Peyer's patch (tissue), 4 donors: ENCODE results near the gene B4GALT3. TPM values are rescaled to one million over a fixed set of nuclear protein-coding genes. Genes with fewer than 3 reads are reported as not detected.

ENCODE experiments used
- DNase-seq, 3 donors: peaks; one replicate each; pipeline ENCODE4 v3.0.0-alpha.2; 2017 to 2019
- H3K27ac ChIP-seq, 4 donors: fragments of 200-600 bp; sonication (generic); one replicate each; pipeline ENCODE4 v1.5.1; 2016 to 2019
- H3K27me3 ChIP-seq, 2 donors: fragments of 200-600 bp; sonication (generic); one replicate each; pipeline ENCODE4 v1.5.1; 2019
- H3K36me3 ChIP-seq, 3 donors: fragments of 200-600 bp; sonication (generic); one replicate each; pipeline ENCODE4 v1.5.1; 2016 to 2019
- H3K4me1 ChIP-seq, 4 donors: fragments of 200-600 bp; sonication (generic); one replicate each; pipeline ENCODE4 v1.5.1; 2016 to 2019
- H3K4me3 ChIP-seq, 4 donors: fragments of 200-600 bp; sonication (generic); 1 replicate in 3 of 4; 2 replicates in 1 of 4; pipeline ENCODE4 v1.5.1; 2016 to 2019; ENCODE audit warnings: mild to moderate bottlenecking in 1 of 4
- H3K9me3 ChIP-seq, 4 donors: fragments of 200-600 bp; sonication (generic); one replicate each; pipeline ENCODE4 v1.5.1; 2016 to 2019; ENCODE audit warnings: mild to moderate bottlenecking in 1 of 4
- POLR2A ChIP-seq, 2 donors: fragments of 450-650 bp; IDR thresholded peaks; one replicate each; pipeline ENCODE4 v1.5.1; 2017; ENCODE audit warnings: antibody characterized with exemption in 2 of 2, mild to moderate bottlenecking in 2 of 2, moderate library complexity in 2 of 2
- total RNA-seq, 4 donors: library from RNA; depleted of rRNA; stranded (reverse); fragments of >200 nt; gene quantifications; one replicate each; pipeline ENCODE4 v1.1.0, GENCODE V29; 2016
- TF ChIP-seq, protein P1 (sequence below), 6 experiments: fragments of 450-650 bp in 4 of 6; fragments of 200-600 bp in 2 of 6; sonication (generic) in 1 of 6; IDR thresholded peaks; one replicate each; pipeline ENCODE4 v1.5.1; 2017 to 2019; ENCODE audit warnings: antibody characterized with exemption in 6 of 6, mild to moderate bottlenecking in 3 of 6, moderate library complexity in 1 of 6

B4GALT3 gene
- total RNA-seq, 4 donors from 2014 or later: 25.2 to 34.1 (median 29.4) TPM

DNA sequence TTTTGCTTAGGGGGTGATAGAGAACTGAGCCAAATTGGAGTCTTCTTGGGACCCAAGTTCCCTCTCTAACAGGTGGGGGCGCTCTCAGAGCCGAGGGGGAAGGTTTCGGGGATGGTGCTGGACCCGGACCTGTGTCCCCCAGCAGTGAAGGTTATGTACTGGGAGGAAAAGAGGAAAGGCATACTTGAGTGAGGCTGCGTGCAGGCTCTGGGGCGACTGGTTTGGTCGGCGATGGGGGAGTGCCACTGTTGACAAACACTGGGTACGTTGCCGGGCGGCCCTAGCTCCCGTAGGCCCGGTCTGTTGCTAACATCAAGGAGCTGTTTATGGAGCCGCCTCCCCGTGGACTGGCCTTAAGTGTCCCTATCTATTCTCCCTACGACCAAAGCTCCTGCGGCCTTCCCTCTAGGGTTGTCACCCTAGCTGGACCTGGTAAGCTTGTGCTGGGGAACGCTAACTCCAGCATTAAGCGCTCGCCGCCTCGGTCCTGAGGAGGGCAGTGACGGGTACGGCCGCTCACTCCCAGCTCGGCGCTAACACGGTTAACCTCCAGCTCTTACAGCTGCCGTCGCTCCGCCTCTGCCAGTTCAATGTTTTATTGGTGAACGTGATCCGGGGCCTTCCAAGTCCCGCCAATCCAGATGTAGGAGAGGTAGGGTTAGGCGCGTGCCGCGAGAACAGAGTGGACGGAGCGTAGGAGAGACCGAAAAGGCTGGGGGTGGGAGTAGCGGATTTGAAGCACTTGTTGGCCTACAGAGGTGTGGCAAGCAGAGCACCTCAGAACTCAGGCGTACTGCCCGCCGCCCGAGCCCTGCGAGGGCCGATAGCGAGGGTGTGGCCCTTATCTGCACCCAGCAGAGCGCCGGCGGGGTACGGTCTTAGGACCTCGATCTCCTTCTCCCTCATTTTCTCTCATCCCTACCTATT, 11.3 kb downstream of the B4GALT3 start, which contains the start of gene PPOX:
Gene PPOX (plus strand): TSS at position 685 of the 927 bp plus-strand sequence. CDS start 422 bp downstream, outside the sequence.
- peak; percentile 95 to 98 (median 97) for DNase-seq
- peaks cover 0 to 50% (median 0%) of the 10 kb centered on the region in 3 donors for H3K36me3 ChIP-seq

DNA sequence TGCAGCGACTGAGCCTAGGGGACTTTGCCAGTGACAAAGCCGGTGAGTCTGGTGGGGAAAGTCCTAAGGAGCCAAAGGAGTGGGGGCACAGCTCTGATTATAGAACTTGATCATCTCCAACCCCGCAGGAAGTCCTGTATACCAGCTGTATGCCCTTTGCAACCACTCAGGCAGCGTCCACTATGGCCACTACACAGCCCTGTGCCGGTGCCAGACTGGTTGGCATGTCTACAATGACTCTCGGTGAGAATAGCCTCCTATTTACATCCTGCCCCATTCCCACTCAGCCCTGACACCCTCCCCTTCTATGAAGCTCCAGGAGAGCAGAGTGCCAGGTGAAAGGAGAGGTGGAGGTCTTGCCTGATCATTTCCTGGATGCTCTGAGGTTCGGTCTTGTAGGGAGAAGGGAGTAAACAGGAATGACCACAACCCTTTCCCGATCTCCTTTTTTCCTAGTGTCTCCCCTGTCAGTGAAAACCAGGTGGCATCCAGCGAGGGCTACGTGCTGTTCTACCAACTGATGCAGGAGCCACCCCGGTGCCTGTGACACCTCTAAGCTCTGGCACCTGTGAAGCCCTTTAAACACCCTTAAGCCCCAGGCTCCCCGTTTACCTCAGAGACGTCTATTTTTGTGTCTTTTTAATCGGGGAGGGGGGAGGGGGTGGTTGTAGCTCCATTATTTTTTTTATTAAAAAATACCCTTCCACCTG, 12.3 kb downstream of the B4GALT3 start:
- no peak for DNase-seq
- no peak for TF ChIP-seq POLR2A (IDR thresholded peaks at IDR 0.05)
- TF ChIP-seq, protein P1, sequence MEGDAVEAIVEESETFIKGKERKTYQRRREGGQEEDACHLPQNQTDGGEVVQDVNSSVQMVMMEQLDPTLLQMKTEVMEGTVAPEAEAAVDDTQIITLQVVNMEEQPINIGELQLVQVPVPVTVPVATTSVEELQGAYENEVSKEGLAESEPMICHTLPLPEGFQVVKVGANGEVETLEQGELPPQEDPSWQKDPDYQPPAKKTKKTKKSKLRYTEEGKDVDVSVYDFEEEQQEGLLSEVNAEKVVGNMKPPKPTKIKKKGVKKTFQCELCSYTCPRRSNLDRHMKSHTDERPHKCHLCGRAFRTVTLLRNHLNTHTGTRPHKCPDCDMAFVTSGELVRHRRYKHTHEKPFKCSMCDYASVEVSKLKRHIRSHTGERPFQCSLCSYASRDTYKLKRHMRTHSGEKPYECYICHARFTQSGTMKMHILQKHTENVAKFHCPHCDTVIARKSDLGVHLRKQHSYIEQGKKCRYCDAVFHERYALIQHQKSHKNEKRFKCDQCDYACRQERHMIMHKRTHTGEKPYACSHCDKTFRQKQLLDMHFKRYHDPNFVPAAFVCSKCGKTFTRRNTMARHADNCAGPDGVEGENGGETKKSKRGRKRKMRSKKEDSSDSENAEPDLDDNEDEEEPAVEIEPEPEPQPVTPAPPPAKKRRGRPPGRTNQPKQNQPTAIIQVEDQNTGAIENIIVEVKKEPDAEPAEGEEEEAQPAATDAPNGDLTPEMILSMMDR (IDR thresholded peaks at IDR 0.05): no peak
- Histone ChIP-seq H3K27ac (peak overlapping the region; percentile 70 to 89 (median 85)), H3K36me3 (peaks cover 0 to 45% (median 0%) of the 10 kb centered on the region in 3 donors), H3K4me1 (peaks cover 0 to 48% (median 10%) of the 10 kb centered on the region in 4 donors), H3K27me3 (no peaks in the 10 kb centered on the region), H3K4me3 (peak overlapping the region; percentile 66 to 84 (median 74)), H3K9me3 (no peaks in the 10 kb centered on the region)

More for the DNA sequence above, 11.3 kb downstream of the B4GALT3 start, which contains the start of gene PPOX:
- Histone ChIP-seq H3K4me3 (peak within 1 kb of the TSS; percentile 66 to 84 (median 74)), H3K27ac (peak within 1 kb of the TSS; percentile 70 to 89 (median 85)), H3K27me3 (no peaks in the 10 kb centered on the region), H3K9me3 (no peaks in the 10 kb centered on the region), H3K4me1 (peaks cover 0 to 39% (median 8%) of the 10 kb centered on the region in 4 donors)
- TF ChIP-seq, protein P1 (IDR thresholded peaks at IDR 0.05): peak in 5 of 6 experiments; percentile 30 to 50 (median 45)
- peak; percentile 35 to 54 for TF ChIP-seq POLR2A (IDR thresholded peaks at IDR 0.05)

DNA sequence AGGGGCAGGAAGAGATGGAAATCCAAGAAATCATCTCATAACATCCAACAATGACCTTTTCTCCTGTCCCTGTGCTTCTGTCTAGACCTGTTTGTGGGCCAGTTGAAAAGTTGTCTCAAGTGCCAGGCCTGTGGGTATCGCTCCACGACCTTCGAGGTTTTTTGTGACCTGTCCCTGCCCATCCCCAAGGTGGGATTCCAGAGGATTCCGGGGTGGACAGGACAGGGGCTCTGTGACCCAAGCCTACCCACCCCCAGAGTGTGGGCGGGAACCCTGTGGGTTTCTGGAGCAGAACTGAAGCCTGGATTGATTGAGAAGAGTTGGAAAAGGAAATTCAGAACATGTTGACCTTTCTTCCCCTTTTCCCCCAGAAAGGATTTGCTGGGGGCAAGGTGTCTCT, 13.5 kb downstream of the B4GALT3 start:
- H3K27ac ChIP-seq: no peak overlapping the region
- H3K36me3 ChIP-seq: peaks cover 0 to 36% (median 0%) of the 10 kb centered on the region in 3 donors
- TF ChIP-seq POLR2A (IDR thresholded peaks at IDR 0.05): no peak
- TF ChIP-seq, protein P1 (IDR thresholded peaks at IDR 0.05): no peak
- peaks cover 0 to 52% (median 12%) of the 10 kb centered on the region in 4 donors for H3K4me1 ChIP-seq
- H3K27me3 ChIP-seq: no peaks in the 10 kb centered on the region
- H3K4me3 ChIP-seq: no peak overlapping the region
- no peaks in the 10 kb centered on the region for H3K9me3 ChIP-seq
- DNase-seq: no peak

DNA sequence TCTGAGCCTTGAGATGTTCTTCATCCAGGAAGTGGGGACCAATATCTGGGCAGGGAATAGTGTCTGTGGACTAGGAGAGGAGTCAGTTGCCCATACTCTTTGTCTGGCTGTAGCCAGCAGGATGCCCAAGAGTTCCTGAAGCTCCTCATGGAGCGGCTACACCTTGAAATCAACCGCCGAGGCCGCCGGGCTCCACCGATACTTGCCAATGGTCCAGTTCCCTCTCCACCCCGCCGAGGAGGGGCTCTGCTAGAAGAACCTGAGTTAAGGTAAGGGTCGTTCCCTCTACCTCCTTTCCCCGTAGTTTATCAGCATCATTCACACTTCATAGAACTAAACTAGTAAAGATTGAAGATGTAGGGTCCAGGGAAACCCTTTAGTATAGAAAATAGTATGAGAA, 14.5 kb downstream of the B4GALT3 start:
- no peaks in the 10 kb centered on the region for H3K9me3 ChIP-seq
- H3K27ac ChIP-seq: no peak overlapping the region
- TF ChIP-seq POLR2A (IDR thresholded peaks at IDR 0.05): no peak
- TF ChIP-seq, protein P1 (IDR thresholded peaks at IDR 0.05): no peak
- no peak overlapping the region for H3K4me3 ChIP-seq
- H3K36me3 ChIP-seq: peaks cover 0 to 36% (median 0%) of the 10 kb centered on the region in 3 donors
- H3K4me1 ChIP-seq: peaks cover 0 to 56% (median 12%) of the 10 kb centered on the region in 4 donors
- DNase-seq: no peak
- H3K27me3 ChIP-seq: no peaks in the 10 kb centered on the region

DNA sequence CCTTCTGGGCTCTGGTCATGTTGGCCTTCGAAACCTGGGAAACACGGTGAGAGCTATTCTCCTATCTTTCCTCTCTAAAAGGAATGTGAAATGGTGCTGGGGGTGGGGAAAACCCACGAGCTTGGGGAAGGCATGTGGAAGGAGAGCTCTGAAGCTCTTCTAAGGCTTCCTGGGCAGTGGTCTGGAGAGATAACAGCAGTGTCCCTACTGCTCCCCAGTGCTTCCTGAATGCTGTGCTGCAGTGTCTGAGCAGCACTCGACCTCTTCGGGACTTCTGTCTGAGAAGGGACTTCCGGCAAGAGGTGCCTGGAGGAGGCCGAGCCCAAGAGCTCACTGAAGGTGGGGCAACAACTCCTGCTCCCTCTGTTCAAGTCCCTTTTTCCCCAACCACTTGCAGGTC, 15.3 kb downstream of the B4GALT3 start:
- no peaks in the 10 kb centered on the region for H3K27me3 ChIP-seq
- DNase-seq: no peak
- H3K27ac ChIP-seq: no peak overlapping the region
- TF ChIP-seq, protein P1 (IDR thresholded peaks at IDR 0.05): no peak
- no peak for TF ChIP-seq POLR2A (IDR thresholded peaks at IDR 0.05)
- peaks cover 0 to 39% (median 0%) of the 10 kb centered on the region in 3 donors for H3K36me3 ChIP-seq
- no peak overlapping the region for H3K4me3 ChIP-seq
- H3K4me1 ChIP-seq: peaks cover 0 to 48% (median 12%) of the 10 kb centered on the region in 4 donors
- H3K9me3 ChIP-seq: no peaks in the 10 kb centered on the region
